ENCODE data around the gene ZNF366.
"Not testable (repeated sequence)": the region's sequence is repeated elsewhere in the genome, so short reads cannot be mapped to it uniquely, and the experiment has no call there.

The ZNF366 gene

DNA sequence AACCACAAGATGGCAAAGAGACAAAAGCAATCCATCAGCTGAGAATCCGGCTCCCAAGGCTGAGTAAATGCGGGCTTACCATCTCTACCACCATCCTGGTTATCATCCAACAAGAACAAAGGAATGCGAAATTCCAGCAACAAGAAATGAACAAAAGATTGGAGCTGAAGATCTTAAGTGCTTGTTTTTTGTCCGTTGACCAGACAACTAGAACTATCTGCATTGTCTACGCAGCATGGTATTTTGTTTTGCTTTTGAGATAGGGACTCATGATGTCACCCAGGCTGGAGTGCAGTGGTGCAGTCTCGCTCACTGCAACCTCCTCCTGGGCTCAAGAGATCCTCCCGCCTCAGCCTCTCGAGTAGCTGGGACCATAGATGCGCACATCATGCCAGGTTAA lies 88.9 kb downstream of the ZNF366 start:
- FAIRE-seq, result no peak
- no peak for TF ChIP-seq POLR2A (IDR thresholded peaks at IDR 0.05; ENCODE audit: low read depth, low read length)
- no peak for DNase-seq (ENCODE audit: insufficient read length, low spot score)

DNA sequence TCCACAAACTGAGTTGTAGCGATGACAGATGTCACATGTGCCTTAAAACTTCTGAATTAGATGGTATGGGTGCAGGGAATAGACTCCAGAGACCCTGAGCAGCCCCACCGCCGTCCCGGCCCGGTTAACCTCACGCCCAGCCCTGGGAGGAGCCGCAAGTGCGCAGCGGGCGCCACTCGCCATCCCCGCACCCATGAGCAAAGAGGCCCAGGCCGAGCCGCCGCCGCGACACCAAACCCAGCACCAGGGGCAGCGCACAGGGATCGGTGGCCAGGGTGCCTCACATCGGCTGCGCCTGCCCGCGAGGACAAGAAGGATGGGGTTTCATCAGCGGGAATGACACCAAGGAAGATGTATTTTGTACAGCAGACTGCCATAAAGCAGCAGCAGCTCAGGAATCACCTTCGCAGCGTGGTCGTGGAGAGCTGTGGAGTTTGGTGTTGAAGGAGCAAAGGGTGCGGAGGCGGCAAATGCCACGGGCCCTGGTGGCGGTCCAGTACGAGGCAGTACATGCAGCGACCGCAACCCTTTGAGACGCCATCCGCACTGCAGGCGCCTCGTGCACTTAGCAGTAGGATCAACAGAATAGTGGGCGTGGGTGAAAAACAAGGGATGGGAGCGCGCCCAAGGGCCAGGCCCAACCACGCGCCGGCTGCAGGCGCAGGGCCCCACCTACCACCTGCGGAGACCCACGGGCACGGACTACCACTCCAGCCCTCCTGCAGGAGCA lies 89.7 kb downstream of the ZNF366 start:
- no peak for TF ChIP-seq POLR2A (IDR thresholded peaks at IDR 0.05; ENCODE audit: low read depth, low read length)
- no peak for DNase-seq (ENCODE audit: insufficient read length, low spot score)
- no peak for FAIRE-seq

GRCh38 chr5:72415616-72416325 lies 91.4 kb downstream of the ZNF366 start:
- FAIRE-seq (no peak), DNase-seq (ENCODE audit: insufficient read length, low spot score) (no peak)
- TF ChIP-seq POLR2A (IDR thresholded peaks at IDR 0.05; ENCODE audit: low read depth, low read length), result no peak

DNA sequence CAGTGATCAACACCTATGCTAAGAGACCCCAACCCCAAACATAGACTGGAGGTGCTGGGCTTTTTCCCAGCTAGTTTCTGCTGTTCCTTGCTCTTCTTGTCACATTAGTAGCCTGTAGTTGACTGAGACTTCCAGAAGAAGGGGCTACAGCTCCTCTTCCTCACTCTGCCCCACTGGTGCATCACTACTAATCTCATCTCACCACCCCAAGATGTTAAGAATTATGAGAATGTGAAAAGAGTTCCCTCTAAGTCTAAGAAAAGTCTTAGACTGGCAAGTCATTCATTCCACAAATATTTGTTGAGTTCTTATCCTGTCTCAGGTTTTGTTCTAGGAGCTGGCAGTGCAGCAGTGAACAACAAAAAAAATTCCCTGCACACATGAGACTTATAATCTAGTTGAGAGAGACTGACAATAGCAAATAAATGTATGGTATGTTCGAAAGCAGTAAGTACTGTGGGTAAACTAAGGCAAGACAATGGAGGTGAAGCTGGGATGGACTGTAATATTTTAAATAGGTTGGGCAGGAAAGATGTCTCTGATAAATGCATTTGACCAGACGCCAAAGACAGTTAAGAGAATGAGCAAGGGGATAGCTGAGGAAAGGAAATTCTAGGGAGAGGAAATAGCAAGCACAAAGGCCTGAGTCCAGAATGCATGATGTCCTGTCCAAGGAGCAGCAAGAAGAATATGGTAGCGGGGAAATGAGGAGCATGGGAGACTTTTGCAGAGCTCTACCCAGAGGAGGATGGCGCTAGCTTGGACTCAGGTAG lies 94.7 kb downstream of the ZNF366 start:
- no peak for TF ChIP-seq POLR2A (IDR thresholded peaks at IDR 0.05; ENCODE audit: low read depth, low read length)
- no peak for FAIRE-seq
- DNase-seq (ENCODE audit: insufficient read length, low spot score), result no peak

DNA sequence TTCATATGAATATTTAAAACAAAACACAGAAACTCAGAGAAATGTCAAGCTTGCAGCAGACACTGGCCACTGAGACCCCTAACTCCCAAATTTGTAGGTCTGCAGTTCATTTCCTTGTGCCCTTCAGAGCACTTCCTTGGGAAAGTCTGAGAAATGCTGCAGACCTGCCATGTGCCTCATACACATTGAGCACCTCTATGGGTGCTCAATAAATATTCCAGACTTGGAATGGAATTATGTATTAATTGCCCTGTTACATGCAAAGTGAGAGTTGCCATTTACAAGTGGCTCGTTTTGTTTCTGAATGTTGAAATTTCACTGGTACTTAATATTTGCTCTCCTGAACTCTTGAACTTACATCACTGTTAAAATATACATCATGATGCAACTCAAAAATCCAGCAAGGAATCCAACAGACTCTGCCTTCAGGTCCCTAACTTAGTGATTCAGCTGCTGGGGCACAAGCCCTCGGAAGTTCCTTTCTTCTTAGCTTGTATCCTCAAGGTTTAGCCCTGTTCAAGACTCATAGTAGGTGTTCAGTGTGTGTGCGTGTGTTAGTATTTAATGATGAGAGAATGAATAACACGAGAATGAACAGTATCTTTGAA lies 96.4 kb downstream of the ZNF366 start:
- DNase-seq (ENCODE audit: insufficient read length, low spot score) (no peak), FAIRE-seq (no peak)
- TF ChIP-seq POLR2A (IDR thresholded peaks at IDR 0.05; ENCODE audit: low read depth, low read length), result no peak

- FAIRE-seq (no peak), DNase-seq (ENCODE audit: insufficient read length, low spot score) (no peak)
Observed at GRCh38 chr5:72408603-72409002, 98.6 kb downstream of the ZNF366 start.

GRCh38 chr5:72408127-72408526 lies 99.1 kb downstream of the ZNF366 start:
- no peak for TF ChIP-seq POLR2A (IDR thresholded peaks at IDR 0.05; ENCODE audit: low read depth, low read length)
- DNase-seq (ENCODE audit: insufficient read length, low spot score) (no peak), FAIRE-seq (no peak)

More at GRCh38 chr5:72408603-72409002, 98.6 kb downstream of the ZNF366 start:
- TF ChIP-seq POLR2A (IDR thresholded peaks at IDR 0.05; ENCODE audit: low read depth, low read length), result no peak

DNA sequence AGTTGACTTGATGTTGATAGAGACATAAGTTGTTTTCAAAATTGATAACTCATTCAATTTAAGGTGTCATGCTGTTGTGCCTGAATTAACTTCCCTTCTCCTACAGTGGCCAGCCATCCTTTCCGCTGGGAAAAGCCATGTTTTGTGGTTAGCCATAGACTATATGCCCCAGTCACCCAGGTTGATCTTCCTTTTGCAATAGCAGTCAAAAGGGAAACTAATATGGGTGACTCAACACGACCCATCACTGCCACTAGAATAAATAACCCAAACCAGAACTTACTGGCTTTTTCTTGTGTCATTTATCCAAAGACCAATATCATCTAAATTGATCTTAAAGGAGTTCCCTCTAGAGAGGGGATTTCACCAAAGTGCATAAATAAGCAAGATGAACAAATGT lies 99.7 kb downstream of the ZNF366 start:
- FAIRE-seq, result no peak
- no peak for TF ChIP-seq POLR2A (IDR thresholded peaks at IDR 0.05; ENCODE audit: low read depth, low read length)
- DNase-seq (ENCODE audit: insufficient read length, low spot score), result no peak

DNA sequence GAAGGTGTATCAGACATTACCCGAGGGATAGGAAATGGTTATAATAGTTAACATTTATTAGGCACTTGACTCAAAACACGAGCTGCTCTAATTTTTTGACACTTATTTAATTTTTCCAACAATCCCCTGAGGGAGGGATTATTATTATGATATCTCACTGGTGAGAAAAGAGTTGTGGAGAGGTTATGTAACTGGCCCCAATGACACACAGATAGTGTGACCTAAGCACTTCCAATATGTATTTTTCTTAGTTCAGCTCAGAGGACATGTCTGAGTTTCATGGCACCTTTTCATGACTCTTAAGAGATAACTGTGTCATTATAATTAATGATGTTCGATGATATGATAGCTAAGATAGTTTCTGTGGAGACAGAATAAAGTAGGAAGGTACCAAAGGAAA lies 100.1 kb downstream of the ZNF366 start:
- no peak for TF ChIP-seq POLR2A (IDR thresholded peaks at IDR 0.05; ENCODE audit: low read depth, low read length)
- FAIRE-seq, result no peak
- DNase-seq (ENCODE audit: insufficient read length, low spot score), result no peak

DNA sequence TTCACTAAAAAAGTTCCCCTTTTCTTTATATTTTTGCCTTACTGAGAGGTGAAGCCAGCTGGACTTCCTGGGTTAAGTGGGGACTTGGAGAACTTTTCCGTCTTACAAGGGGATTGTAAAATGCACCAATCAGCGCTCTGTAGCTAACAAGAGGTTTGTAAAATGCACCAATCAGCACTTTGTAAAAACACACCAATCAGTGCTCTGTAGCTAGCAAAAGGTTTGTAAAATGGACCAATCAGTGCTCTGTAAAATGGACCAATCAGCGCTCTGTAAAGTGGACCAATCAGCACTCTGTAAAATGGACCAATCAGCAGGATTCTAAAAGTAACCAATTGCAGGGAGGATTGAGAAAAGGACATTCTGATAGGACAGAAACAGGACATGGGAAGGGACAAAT lies 102.4 kb downstream of the ZNF366 start:
- not testable (repeated sequence) for FAIRE-seq; DNase-seq (ENCODE audit: insufficient read length, low spot score)

GRCh38 chr5:72402959-72403628 lies 104.1 kb downstream of the ZNF366 start:
- DNase-seq (ENCODE audit: insufficient read length, low spot score), result no peak
- FAIRE-seq, result no peak
- no peak for TF ChIP-seq POLR2A (IDR thresholded peaks at IDR 0.05; ENCODE audit: low read depth, low read length)

DNA sequence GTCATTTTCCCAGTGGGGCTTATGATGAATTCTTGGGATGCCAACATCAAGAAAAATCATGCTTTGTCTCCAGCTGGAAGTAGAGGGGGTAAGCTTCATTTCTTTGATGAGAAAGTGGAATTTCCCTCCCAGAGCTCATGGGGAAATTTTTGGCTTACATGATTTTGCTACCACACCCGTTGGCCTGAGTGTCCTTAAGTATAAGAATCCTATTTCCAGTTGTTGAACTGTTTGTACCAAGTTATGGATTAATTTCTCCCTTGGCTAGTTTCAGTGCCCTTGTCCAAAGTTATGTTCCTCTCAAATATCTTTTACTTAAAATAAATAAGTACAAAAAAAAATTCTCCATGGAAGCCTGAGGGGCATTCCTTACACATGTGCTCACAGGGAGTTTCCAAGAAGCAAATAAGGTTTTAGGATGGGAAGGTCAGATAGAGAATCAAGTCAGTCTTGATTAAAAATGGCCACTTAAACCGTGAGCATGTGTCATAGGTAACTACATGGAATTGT lies 104.8 kb downstream of the ZNF366 start:
- no peak for TF ChIP-seq POLR2A (IDR thresholded peaks at IDR 0.05; ENCODE audit: low read depth, low read length)

DNA sequence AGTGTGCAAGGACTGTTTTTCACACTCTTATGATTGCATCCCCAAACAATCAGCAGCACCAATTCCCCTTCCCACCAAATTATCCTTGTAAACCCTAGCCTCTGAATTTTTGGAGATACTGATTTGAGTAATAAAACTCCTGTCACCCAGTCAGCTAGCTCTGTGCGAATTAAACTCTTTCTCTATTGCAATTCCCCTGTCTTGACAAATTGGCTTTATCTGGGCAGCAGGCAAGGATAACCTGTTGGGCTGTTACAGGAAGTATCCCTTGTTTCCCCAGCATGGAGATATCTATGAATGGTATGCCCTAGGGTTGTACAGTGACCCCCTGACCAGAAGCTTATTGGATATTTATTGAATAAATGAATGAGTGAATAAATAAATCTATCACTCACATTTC lies 106.3 kb downstream of the ZNF366 start:
- FAIRE-seq (no peak), DNase-seq (ENCODE audit: insufficient read length, low spot score) (no peak)
- no peak for TF ChIP-seq POLR2A (IDR thresholded peaks at IDR 0.05; ENCODE audit: low read depth, low read length)

More for the DNA sequence above, 104.8 kb downstream of the ZNF366 start:
- DNase-seq (ENCODE audit: insufficient read length, low spot score), result no peak
- FAIRE-seq, result no peak
